HEK293T (cell line): Measurements from ENCODE around the gene LDHA.

Experiments used
- CTCF ChIA-PET: fragments of 350-600 bp; formaldehyde crosslinking; extraction: SDS; loops from one replicate; lab custom pipeline; 2021; ENCODE audit warnings: antibody characterized with exemption, inconsistent platforms; lab: Yijun Ruan, JAX
- POLR2A ChIA-PET: fragments of 350-600 bp; formaldehyde crosslinking; extraction: SDS; loops from one replicate; lab custom pipeline; 2020; ENCODE audit warnings: antibody characterized with exemption, inconsistent platforms; lab: Yijun Ruan, JAX
- DNase-seq: peaks from one replicate; pipeline ENCODE4 v3.0.0; 2012; ENCODE audit warnings: mixed read lengths; ENCODE audit errors: extremely low spot score
- ARNT ChIP-seq: fragments of 450-650 bp; IDR thresholded peaks from 2 replicates; pipeline ENCODE4 v1.6.1; 2017; ENCODE audit warnings: mild to moderate bottlenecking
- BHLHE40 ChIP-seq: fragments of 450-650 bp; IDR thresholded peaks from 2 replicates; pipeline ENCODE4 v1.6.1; 2016; ENCODE audit warnings: mild to moderate bottlenecking, moderate library complexity, borderline replicate concordance
- CTBP1 ChIP-seq: fragments of 450-650 bp; IDR thresholded peaks from 2 replicates; pipeline ENCODE4 v1.6.1; 2016; ENCODE audit warnings: borderline replicate concordance
- ELF4 ChIP-seq: fragments of 450-650 bp; IDR thresholded peaks from 2 replicates; pipeline ENCODE4 v1.6.1; 2017; ENCODE audit warnings: antibody characterized with exemption
- FOXA1 ChIP-seq: fragments of 450-650 bp; IDR thresholded peaks from 2 replicates; pipeline ENCODE4 v1.6.1; 2016; ENCODE audit warnings: mild to moderate bottlenecking
- FOXK2 ChIP-seq: fragments of 450-650 bp; IDR thresholded peaks from 2 replicates; pipeline ENCODE4 v1.6.1; 2016; ENCODE audit warnings: mild to moderate bottlenecking
- FOXM1 ChIP-seq: fragments of 450-650 bp; IDR thresholded peaks from 2 replicates; pipeline ENCODE4 v1.6.1; 2017; ENCODE audit warnings: mild to moderate bottlenecking, borderline replicate concordance
- HDGF ChIP-seq: fragments of 450-650 bp; IDR thresholded peaks from 2 replicates; pipeline ENCODE4 v1.6.1; 2017; ENCODE audit warnings: antibody characterized with exemption, borderline replicate concordance
- L3MBTL2 ChIP-seq: fragments of 450-650 bp; conservative IDR thresholded peaks from 2 replicates; pipeline ENCODE4 v1.6.1; 2016; ENCODE audit warnings: mild to moderate bottlenecking
- LEF1 ChIP-seq: fragments of 450-650 bp; IDR thresholded peaks from 2 replicates; pipeline ENCODE4 v1.6.1; 2017; ENCODE audit warnings: mild to moderate bottlenecking, borderline replicate concordance
- NFRKB ChIP-seq: fragments of 450-650 bp; IDR thresholded peaks from 2 replicates; pipeline ENCODE4 v1.6.1; 2016; ENCODE audit warnings: mild to moderate bottlenecking, moderate library complexity
- PKNOX1 ChIP-seq: fragments of 450-650 bp; IDR thresholded peaks from 2 replicates; pipeline ENCODE4 v1.6.1; 2016
- SP1 ChIP-seq: fragments of 450-650 bp; IDR thresholded peaks from 2 replicates; pipeline ENCODE4 v1.6.1; 2017
- SUZ12 ChIP-seq: fragments of 450-650 bp; IDR thresholded peaks from 2 replicates; pipeline ENCODE4 v1.6.1; 2016; ENCODE audit warnings: mild to moderate bottlenecking
- TARDBP ChIP-seq: fragments of 450-650 bp; IDR thresholded peaks from 2 replicates; pipeline ENCODE4 v1.6.1; 2016
- ZNF384 ChIP-seq: fragments of 450-650 bp; IDR thresholded peaks from 2 replicates; pipeline ENCODE4 v1.6.1; 2016

Gene LDHA

GRCh38 chr11:18429332-18429731 lies 35.0 kb downstream of the LDHA start:
- POLR2A ChIA-PET: interaction anchor here (1.5 kb wide), 1 partner anchor 34 kb away, joined by 6 read pairs; no protein-coding TSS in a partner anchor
- CTCF ChIA-PET: no interaction called here
- DNase-seq: no peak
- TF ChIP-seq TARDBP (no peak), ELF4 (no peak), NFRKB (no peak), ZNF384 (no peak), PKNOX1 (no peak), FOXA1 (no peak), FOXK2 (no peak), BHLHE40 (no peak), ARNT (no peak), FOXM1 (no peak), SUZ12 (no peak), SP1 (no peak), LEF1 (no peak), HDGF (no peak), L3MBTL2 (no peak), CTBP1 (no peak)

- POLR2A ChIA-PET: no interaction called here
- TF ChIP-seq LEF1 (no peak), ZNF384 (no peak), FOXM1 (no peak), ARNT (no peak), PKNOX1 (no peak), FOXA1 (no peak), TARDBP (no peak), SP1 (no peak), L3MBTL2 (no peak), HDGF (no peak), FOXK2 (no peak), CTBP1 (no peak), NFRKB (no peak), BHLHE40 (no peak)
- CTCF ChIA-PET: no interaction called here
- no peak for DNase-seq
Observed at GRCh38 chr11:18438691-18439090, 44.3 kb downstream of the LDHA start.

GRCh38 chr11:18449251-18449650 lies 54.9 kb downstream of the LDHA start:
- CTCF ChIA-PET: no interaction called here
- TF ChIP-seq CTBP1: no peak
- no peak for TF ChIP-seq HDGF
- no peak for TF ChIP-seq FOXK2
- no peak for TF ChIP-seq ZNF384
- TF ChIP-seq FOXM1: no peak
- TF ChIP-seq PKNOX1: no peak
- TF ChIP-seq LEF1: no peak
- no peak for TF ChIP-seq SUZ12
- no peak for TF ChIP-seq FOXA1
- TF ChIP-seq ELF4: no peak
- POLR2A ChIA-PET: no interaction called here
- DNase-seq: no peak

- ChIA-PET CTCF (no interaction called here), POLR2A (no interaction called here)
Observed at GRCh38 chr11:18452927-18453326, 58.6 kb downstream of the LDHA start.

GRCh38 chr11:18455686-18456372 lies 61.5 kb downstream of the LDHA start, which contains the start of gene LDHAL6A:
LDHAL6A (plus strand) TSS chr11:18455856; CDS start chr11:18456681, 825 bp downstream.
- TF ChIP-seq ZNF384 (no peak), ARNT (no peak), TARDBP (no peak), FOXA1 (no peak), LEF1 (no peak), PKNOX1 (no peak), SUZ12 (no peak), FOXM1 (no peak), FOXK2 (no peak), SP1 (no peak), HDGF (no peak), ELF4 (no peak), NFRKB (no peak), CTBP1 (no peak), L3MBTL2 (no peak), BHLHE40 (no peak)
- DNase-seq: no peak
- ChIA-PET POLR2A (no interaction called here), CTCF (no interaction called here)

More at GRCh38 chr11:18452927-18453326, 58.6 kb downstream of the LDHA start:
- TF ChIP-seq HDGF (no peak), SUZ12 (no peak), SP1 (no peak), ELF4 (no peak), ZNF384 (no peak), PKNOX1 (no peak), FOXK2 (no peak), NFRKB (no peak), TARDBP (no peak), L3MBTL2 (no peak), CTBP1 (no peak), FOXA1 (no peak)
- DNase-seq: no peak
